Measurements from ENCODE around the gene ARRB2. TPM values are rescaled to one million over a fixed set of nuclear protein-coding genes. Genes with fewer than 3 reads are reported as not detected.
"Not testable (repeated sequence)": the region's sequence is repeated elsewhere in the genome, so short reads cannot be mapped to it uniquely, and the experiment has no call there.

Gene ARRB2
- polyA plus RNA-seq, 1 donor from 2014 or later: 28.3 TPM

DNA sequence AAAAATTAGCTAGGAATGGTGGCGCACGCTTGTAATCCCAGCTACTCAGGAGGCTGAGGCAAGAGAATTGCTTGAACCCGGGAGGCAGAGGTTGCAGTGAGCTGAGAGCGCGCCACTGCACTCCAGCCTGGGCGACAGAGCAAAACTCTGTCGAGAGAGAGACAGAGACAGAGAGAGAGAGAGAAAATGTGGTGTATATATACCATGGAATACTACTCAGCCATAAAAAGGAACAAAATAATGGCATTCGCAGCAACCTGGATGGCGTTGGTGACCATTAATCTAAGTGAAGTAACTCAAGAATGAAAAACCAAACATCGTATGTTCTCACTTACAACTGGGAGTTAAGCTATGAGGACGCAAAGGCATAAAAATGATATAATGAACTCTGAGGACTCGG, 20.6 kb upstream of the ARRB2 start:
- H3K4me3 ChIP-seq (ENCODE audit: low read length); H3K9me2 ChIP-seq (ENCODE audit: insufficient read depth, low read length); H3K36me3 ChIP-seq (ENCODE audit: insufficient read depth, low read length); H3K9ac ChIP-seq (ENCODE audit: low read length); H3K9me3 ChIP-seq (ENCODE audit: low read length); H3K27ac ChIP-seq (ENCODE audit: low read length); H2AFZ ChIP-seq (ENCODE audit: low read depth, low read length); H3K27me3 ChIP-seq (ENCODE audit: insufficient read depth, low read depth, low read length); H3F3A ChIP-seq (ENCODE audit: insufficient read depth, low read length, poor library complexity, severe bottlenecking); H4K20me1 ChIP-seq (ENCODE audit: insufficient read depth); H3K4me2 ChIP-seq (ENCODE audit: low read length): not testable (repeated sequence)
- H3K79me2 ChIP-seq (replicated peaks; ENCODE audit: insufficient read depth, low read length): peaks cover 13% of the 10 kb centered on the region

DNA sequence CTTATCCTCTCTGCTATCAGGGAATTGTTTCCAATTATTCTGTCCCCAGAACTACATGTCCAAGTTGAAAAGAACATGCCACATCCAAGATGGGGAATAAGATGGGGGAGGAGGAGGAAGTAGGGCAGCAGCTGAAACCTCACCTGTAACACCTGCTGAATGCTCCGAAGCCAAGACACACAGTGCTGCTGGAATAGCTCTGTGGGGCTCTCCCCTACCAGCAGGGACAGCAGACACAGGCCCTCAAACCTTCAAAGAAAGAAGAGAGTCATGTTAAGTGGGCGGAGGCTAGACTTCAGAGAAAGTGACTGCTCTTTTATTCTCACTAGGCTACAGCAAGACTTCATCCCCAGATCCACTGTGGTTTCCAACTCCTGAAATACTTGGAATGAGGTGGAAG, 19.7 kb upstream of the ARRB2 start:
- Histone ChIP-seq H3K9me2 (ENCODE audit: insufficient read depth, low read length) (no peaks in the 10 kb centered on the region), H2AFZ (ENCODE audit: low read depth, low read length) (no peak overlapping the region), H3F3A (ENCODE audit: insufficient read depth, low read length, poor library complexity, severe bottlenecking) (no peaks in the 10 kb centered on the region), H4K20me1 (ENCODE audit: insufficient read depth) (no peaks in the 10 kb centered on the region), H3K4me3 (ENCODE audit: low read length) (no peak overlapping the region), H3K27me3 (ENCODE audit: insufficient read depth, low read depth, low read length) (no peaks in the 10 kb centered on the region), H3K79me2 (replicated peaks; ENCODE audit: insufficient read depth, low read length) (peaks cover 13% of the 10 kb centered on the region), H3K9ac (ENCODE audit: low read length) (no peak overlapping the region), H3K27ac (ENCODE audit: low read length) (no peak overlapping the region), H3K9me3 (ENCODE audit: low read length) (no peaks in the 10 kb centered on the region), H3K36me3 (ENCODE audit: insufficient read depth, low read length) (no peaks in the 10 kb centered on the region), H3K4me2 (ENCODE audit: low read length) (no peak overlapping the region)
- TF ChIP-seq, protein P1, sequence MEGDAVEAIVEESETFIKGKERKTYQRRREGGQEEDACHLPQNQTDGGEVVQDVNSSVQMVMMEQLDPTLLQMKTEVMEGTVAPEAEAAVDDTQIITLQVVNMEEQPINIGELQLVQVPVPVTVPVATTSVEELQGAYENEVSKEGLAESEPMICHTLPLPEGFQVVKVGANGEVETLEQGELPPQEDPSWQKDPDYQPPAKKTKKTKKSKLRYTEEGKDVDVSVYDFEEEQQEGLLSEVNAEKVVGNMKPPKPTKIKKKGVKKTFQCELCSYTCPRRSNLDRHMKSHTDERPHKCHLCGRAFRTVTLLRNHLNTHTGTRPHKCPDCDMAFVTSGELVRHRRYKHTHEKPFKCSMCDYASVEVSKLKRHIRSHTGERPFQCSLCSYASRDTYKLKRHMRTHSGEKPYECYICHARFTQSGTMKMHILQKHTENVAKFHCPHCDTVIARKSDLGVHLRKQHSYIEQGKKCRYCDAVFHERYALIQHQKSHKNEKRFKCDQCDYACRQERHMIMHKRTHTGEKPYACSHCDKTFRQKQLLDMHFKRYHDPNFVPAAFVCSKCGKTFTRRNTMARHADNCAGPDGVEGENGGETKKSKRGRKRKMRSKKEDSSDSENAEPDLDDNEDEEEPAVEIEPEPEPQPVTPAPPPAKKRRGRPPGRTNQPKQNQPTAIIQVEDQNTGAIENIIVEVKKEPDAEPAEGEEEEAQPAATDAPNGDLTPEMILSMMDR (IDR thresholded peaks at IDR 0.05; ENCODE audit: poor library complexity, severe bottlenecking): no peak
- no peak for TF ChIP-seq MXI1 (conservative IDR thresholded peaks at IDR 0.05; ENCODE audit: poor library complexity, severe bottlenecking)
- no peak for TF ChIP-seq TAF1 (IDR thresholded peaks at IDR 0.05; ENCODE audit: low read depth)
- TF ChIP-seq, protein P2, sequence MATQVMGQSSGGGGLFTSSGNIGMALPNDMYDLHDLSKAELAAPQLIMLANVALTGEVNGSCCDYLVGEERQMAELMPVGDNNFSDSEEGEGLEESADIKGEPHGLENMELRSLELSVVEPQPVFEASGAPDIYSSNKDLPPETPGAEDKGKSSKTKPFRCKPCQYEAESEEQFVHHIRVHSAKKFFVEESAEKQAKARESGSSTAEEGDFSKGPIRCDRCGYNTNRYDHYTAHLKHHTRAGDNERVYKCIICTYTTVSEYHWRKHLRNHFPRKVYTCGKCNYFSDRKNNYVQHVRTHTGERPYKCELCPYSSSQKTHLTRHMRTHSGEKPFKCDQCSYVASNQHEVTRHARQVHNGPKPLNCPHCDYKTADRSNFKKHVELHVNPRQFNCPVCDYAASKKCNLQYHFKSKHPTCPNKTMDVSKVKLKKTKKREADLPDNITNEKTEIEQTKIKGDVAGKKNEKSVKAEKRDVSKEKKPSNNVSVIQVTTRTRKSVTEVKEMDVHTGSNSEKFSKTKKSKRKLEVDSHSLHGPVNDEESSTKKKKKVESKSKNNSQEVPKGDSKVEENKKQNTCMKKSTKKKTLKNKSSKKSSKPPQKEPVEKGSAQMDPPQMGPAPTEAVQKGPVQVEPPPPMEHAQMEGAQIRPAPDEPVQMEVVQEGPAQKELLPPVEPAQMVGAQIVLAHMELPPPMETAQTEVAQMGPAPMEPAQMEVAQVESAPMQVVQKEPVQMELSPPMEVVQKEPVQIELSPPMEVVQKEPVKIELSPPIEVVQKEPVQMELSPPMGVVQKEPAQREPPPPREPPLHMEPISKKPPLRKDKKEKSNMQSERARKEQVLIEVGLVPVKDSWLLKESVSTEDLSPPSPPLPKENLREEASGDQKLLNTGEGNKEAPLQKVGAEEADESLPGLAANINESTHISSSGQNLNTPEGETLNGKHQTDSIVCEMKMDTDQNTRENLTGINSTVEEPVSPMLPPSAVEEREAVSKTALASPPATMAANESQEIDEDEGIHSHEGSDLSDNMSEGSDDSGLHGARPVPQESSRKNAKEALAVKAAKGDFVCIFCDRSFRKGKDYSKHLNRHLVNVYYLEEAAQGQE (IDR thresholded peaks at IDR 0.05; ENCODE audit: borderline replicate concordance): no peak
- no peak for TF ChIP-seq EP300 (conservative IDR thresholded peaks at IDR 0.05; ENCODE audit: poor library complexity, severe bottlenecking)
- no peak for TF ChIP-seq RAD21 (conservative IDR thresholded peaks at IDR 0.05)
- no peak for TF ChIP-seq EZH2 (IDR thresholded peaks at IDR 0.05; ENCODE audit: borderline replicate concordance, insufficient read depth, low read length, poor library complexity, severe bottlenecking)
- no peak for TF ChIP-seq SMC3 (conservative IDR thresholded peaks at IDR 0.05; ENCODE audit: poor library complexity)
- TF ChIP-seq POLR2AphosphoS5 (IDR thresholded peaks at IDR 0.05): no peak

DNA sequence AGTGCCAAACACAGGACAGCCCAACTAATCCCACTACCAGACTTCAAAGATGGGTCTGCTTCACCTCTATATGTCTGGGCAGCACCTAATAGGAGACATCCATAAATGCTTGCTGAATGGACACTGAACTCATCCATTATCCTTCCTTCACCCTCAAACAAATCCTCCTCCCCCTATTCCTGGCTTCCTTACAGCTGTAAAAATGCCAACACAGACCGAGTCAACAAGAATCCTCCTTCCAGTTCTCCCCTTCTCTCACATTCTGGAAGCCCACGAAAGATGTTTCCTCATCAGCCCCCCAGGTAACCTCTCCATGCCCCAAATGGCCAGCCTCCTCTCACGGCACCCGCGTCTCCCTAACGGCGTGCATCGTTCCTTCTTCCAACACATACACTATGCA, 18.7 kb upstream of the ARRB2 start:
- no peaks in the 10 kb centered on the region for H3K27me3 ChIP-seq (ENCODE audit: insufficient read depth, low read depth, low read length)
- no peaks in the 10 kb centered on the region for H3F3A ChIP-seq (ENCODE audit: insufficient read depth, low read length, poor library complexity, severe bottlenecking)
- H3K27ac ChIP-seq (ENCODE audit: low read length): no peak overlapping the region
- no peak overlapping the region for H2AFZ ChIP-seq (ENCODE audit: low read depth, low read length)
- no peaks in the 10 kb centered on the region for H3K36me3 ChIP-seq (ENCODE audit: insufficient read depth, low read length)
- TF ChIP-seq EP300 (conservative IDR thresholded peaks at IDR 0.05; ENCODE audit: poor library complexity, severe bottlenecking): no peak
- no peak for TF ChIP-seq MXI1 (conservative IDR thresholded peaks at IDR 0.05; ENCODE audit: poor library complexity, severe bottlenecking)
- TF ChIP-seq RAD21 (conservative IDR thresholded peaks at IDR 0.05): no peak
- no peak for TF ChIP-seq SMC3 (conservative IDR thresholded peaks at IDR 0.05; ENCODE audit: poor library complexity)
- TF ChIP-seq, protein P1 (IDR thresholded peaks at IDR 0.05; ENCODE audit: poor library complexity, severe bottlenecking): no peak
- TF ChIP-seq EZH2 (IDR thresholded peaks at IDR 0.05; ENCODE audit: borderline replicate concordance, insufficient read depth, low read length, poor library complexity, severe bottlenecking): no peak
- TF ChIP-seq POLR2AphosphoS5 (IDR thresholded peaks at IDR 0.05): no peak
- H3K9me2 ChIP-seq (ENCODE audit: insufficient read depth, low read length): no peaks in the 10 kb centered on the region
- H4K20me1 ChIP-seq (ENCODE audit: insufficient read depth): no peaks in the 10 kb centered on the region
- H3K9me3 ChIP-seq (ENCODE audit: low read length): no peaks in the 10 kb centered on the region
- H3K4me2 ChIP-seq (ENCODE audit: low read length): no peak overlapping the region
- H3K4me3 ChIP-seq (ENCODE audit: low read length): no peak overlapping the region
- peaks cover 17% of the 10 kb centered on the region for H3K79me2 ChIP-seq (replicated peaks; ENCODE audit: insufficient read depth, low read length)
- no peak overlapping the region for H3K9ac ChIP-seq (ENCODE audit: low read length)

Data from neural cell (in vitro differentiated cells).